MM.1S (cell line): ENCODE measurements around the gene MTA3.

Experiments
- EZH2phosphoT487 ChIP-seq: fragments of 300-600 bp; sonication (generic); IDR thresholded peaks from 2 replicates; pipeline ENCODE4 v1.6.1; 2018; ENCODE audit warnings: antibody characterized with exemption, low read length
- TF ChIP-seq, protein P1 (sequence below): fragments of 300-600 bp; sonication (generic); IDR thresholded peaks from 2 replicates; pipeline ENCODE4 v1.5.1; 2016; ENCODE audit warnings: antibody characterized with exemption, low read length, mixed read lengths

- TF ChIP-seq, protein P1, sequence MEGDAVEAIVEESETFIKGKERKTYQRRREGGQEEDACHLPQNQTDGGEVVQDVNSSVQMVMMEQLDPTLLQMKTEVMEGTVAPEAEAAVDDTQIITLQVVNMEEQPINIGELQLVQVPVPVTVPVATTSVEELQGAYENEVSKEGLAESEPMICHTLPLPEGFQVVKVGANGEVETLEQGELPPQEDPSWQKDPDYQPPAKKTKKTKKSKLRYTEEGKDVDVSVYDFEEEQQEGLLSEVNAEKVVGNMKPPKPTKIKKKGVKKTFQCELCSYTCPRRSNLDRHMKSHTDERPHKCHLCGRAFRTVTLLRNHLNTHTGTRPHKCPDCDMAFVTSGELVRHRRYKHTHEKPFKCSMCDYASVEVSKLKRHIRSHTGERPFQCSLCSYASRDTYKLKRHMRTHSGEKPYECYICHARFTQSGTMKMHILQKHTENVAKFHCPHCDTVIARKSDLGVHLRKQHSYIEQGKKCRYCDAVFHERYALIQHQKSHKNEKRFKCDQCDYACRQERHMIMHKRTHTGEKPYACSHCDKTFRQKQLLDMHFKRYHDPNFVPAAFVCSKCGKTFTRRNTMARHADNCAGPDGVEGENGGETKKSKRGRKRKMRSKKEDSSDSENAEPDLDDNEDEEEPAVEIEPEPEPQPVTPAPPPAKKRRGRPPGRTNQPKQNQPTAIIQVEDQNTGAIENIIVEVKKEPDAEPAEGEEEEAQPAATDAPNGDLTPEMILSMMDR: no peak
- no peak for TF ChIP-seq EZH2phosphoT487
Observed at GRCh38 chr2:42762155-42762554, 193.7 kb downstream of the MTA3 start.
